G401.6 (cell line): ENCODE data around the gene PCED1B.

Source experiments
- FAIRE-seq: peaks from 2 replicates; lab custom pipeline; 2012; peaks lifted over from hg19 to GRCh38; lab: Jason Lieb, UNC

Gene PCED1B

GRCh38 chr12:47121146-47121545, 41.7 kb downstream of the PCED1B start:
- FAIRE-seq = no peak

DNA sequence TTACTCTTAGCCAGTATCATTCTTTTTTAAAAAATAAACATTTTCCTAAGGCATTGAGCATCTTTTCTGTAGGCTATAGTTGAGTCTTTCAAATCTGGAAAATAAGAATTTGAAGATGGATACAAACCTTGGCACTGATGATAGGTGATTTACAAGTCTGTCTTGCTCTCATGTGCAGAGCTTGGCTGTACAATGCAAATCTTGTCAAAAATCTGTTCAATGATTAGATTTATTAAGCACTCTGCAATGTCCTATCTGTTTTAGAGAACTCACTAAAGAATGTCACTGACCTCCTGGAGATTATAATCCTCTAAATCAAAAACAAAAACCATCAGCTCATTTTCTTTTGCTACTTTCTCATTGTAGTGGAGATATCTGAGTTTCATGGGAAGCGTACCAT, 43.2 kb downstream of the PCED1B start:
- peak; percentile 28 for FAIRE-seq

GRCh38 chr12:47123730-47124129, 44.3 kb downstream of the PCED1B start:
- FAIRE-seq = no peak

DNA sequence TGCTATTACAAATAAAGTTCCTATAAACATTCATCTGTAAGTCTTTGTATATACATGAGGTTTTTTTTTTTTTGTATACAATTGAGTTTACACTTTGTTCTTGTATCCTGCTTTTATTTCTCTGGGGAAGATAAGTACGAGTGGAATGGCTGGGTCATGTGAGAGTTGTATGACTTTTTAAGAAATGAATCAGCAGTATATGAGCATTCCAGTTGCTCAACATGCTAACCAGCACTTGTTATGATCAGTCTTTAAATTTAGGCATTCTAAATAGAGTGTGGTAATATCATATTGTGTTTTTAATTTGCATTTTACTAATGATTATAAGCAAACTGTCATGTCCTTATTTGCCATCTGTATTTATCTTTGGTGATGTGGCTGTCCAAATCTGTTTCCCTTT, 45.0 kb downstream of the PCED1B start:
- FAIRE-seq = no peak

- no peak for FAIRE-seq
These were observed 46.8 kb downstream of the PCED1B start for GRCh38 chr12:47126246-47126645.

GRCh38 chr12:47131011-47131410, 51.6 kb downstream of the PCED1B start:
- FAIRE-seq = peak; percentile 21

GRCh38 chr12:47134005-47134404, 54.6 kb downstream of the PCED1B start:
- no peak for FAIRE-seq

DNA sequence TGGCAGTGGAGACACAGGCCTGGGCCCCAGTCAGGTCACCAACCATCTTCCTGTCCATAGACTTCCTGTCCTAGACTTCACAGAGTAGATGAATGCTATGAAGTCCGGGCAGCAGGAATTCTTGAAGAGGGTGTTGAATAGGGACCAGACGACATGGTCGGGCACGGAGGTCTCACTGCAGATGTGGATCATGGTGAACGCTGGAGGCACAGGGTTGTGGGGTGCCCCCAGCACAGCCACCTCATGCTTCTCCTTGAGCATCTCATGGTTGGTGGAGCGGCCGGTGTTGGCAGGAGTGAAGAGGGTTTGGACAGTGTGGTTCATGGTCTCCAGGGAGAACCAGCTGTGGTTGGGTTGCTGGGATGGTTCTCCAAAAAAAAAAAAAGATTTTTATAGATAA, 56.2 kb downstream of the PCED1B start:
- FAIRE-seq = no peak

DNA sequence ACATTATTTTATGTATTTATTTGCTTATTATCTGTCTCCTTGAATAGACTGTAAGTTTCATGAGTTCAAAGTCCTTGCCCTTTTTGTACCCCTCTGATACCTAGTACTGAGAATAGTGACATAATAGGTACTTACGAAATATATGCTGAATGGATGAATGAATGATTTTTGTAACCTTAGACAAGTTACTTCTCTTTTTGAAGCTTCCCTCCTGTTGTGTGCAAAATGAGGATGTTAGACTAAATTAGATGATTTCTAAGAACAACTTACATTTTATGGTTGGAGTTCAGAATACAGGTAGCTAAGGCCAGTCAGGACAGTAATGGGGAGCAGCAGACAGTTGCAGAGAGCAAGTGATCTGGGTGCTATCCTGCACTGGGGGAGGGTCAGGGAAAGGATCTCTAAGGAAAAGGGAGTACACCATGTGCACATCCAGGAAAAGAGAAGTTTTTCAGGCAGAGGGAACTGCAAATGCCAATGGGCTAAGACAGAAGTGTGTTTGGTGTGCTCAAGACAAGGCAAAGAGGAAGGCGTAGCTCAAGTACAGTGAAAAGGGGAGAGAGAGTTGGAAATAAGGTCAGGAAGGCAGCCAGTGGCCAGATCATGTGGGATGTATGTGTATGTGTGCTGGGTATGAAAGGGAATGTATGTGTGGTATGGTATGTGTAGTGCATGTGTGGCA, 59.7 kb downstream of the PCED1B start:
- FAIRE-seq = no peak

- no peak for FAIRE-seq
These were observed 62.0 kb downstream of the PCED1B start for GRCh38 chr12:47141459-47141858.

- FAIRE-seq = no peak
These were observed 65.3 kb downstream of the PCED1B start for GRCh38 chr12:47144769-47145168.

DNA sequence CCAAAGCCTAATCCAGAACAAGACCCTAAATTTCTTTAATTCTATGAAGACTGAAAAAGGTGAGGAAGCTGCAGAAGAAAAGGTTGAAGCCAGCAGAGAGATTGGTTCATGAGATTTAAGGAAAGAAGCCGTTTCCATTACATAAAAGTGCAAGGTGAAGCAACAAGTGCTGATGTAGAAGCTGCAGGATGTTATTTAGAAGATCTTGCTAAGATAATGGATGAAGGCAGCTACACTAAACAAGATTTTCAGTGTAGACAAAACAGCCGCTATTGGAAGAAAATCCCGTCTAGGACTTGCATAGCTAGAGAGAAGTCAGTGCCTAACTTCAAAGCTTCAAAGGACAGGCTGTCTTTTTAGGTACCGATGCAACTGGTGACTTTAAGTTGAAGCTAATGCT, 65.8 kb downstream of the PCED1B start:
- FAIRE-seq = no peak

DNA sequence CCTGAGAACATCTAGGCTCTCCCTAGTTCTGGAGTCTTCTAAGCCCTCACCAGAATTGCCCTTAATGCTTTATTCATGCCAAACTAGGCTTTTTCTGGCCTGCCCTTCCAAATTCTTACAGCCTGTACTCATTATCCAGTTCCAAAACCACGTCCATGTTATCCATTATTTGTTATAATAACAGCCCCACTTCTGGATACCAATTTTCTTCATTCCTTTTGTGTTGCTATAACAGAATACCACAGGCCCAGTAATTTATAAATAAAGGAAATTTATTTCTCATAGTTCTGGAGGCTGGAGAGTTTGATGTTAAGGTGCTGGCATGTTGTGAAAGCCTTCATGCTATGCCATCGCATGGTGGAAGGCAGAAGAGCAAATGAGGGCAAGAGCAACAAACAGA, 68.3 kb downstream of the PCED1B start:
- FAIRE-seq = no peak

- no peak for FAIRE-seq
These were observed 69.7 kb downstream of the PCED1B start for GRCh38 chr12:47149146-47149545.

- no peak for FAIRE-seq
These were observed 72.7 kb downstream of the PCED1B start for GRCh38 chr12:47152095-47152494.

DNA sequence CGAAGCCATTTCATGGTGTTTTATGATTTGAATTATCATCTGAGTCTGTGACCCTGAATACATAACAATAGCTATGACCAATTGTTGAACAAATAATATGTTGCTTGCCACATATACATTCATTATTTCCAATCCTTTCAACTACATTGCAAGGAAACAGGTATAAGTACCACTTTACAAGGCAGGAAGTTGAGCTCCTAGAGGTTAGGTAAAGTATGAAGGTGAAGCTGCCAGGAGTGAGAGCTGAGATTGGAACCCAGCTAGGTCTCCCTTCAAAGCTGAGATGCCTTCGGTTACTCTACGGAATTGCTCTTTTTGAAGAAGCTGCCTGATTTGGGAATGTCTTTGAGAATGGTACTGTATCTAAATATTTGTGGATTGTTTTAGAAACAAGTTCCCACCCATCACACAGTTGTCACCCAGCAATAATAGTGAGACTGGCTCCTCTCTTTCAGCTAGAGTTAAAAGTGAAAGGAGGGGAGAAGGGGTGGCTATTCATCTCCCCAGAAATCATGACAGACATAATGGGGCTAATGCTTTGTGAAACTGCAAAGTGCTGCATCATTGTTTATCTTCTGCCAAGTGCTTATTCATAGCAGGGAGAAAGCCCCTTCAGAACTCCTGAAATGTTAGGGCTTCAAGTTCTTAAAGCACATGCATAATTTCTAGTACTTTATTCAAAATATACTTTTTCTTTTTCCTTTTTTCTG, 76.2 kb downstream of the PCED1B start:
- no peak for FAIRE-seq

- no peak for FAIRE-seq
These were observed 76.8 kb downstream of the PCED1B start for GRCh38 chr12:47156167-47156736.

- FAIRE-seq = no peak
These were observed 79.4 kb downstream of the PCED1B start for GRCh38 chr12:47158792-47159191.

- no peak for FAIRE-seq
These were observed 79.9 kb downstream of the PCED1B start for GRCh38 chr12:47159348-47159747.

- no peak for FAIRE-seq
These were observed 81.2 kb downstream of the PCED1B start for GRCh38 chr12:47160316-47161244.

- no peak for FAIRE-seq
These were observed 84.7 kb downstream of the PCED1B start for GRCh38 chr12:47164116-47164515.

DNA sequence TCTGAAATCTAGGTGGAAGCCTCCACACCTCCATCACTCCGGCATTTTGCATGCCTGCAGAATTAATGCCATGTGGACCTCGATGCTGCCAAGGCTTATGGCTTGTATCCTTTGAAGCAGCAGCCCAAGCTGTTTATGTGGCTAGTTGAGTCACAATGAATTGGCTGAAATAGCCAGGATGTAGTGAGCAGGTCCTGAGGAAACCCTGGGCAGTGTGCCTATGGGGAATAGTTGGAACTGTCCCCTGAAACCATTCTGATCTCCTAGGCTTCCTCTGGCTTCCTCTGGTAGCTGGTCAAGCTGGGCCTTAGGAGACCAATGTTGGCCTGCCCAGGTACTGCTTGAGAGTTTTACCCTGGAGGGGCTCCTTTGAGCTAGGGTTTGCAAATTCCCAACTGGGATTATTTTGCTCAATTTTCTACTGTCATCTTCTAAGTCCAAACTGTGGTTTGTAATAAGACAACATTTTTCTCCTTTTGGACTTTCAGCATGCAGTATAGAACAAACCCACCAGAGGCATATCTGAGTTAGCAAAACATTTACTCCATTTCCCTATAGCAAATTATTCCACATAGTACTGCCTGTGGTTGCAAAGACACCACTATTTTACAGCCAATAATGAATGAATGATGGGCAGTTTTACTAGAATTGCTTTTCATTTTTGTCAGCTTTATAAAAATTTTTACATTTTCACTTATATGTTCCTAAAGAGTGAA, 85.5 kb downstream of the PCED1B start:
- FAIRE-seq = no peak
